ENCODE measurements around the gene SLC25A23. TPM values are rescaled to one million over a fixed set of nuclear protein-coding genes. Genes with fewer than 3 reads are reported as not detected.

SLC25A23 gene
- total and polyA plus RNA-seq, 4 donors = 9.3 to 34.6 (median 22.7) TPM

DNA sequence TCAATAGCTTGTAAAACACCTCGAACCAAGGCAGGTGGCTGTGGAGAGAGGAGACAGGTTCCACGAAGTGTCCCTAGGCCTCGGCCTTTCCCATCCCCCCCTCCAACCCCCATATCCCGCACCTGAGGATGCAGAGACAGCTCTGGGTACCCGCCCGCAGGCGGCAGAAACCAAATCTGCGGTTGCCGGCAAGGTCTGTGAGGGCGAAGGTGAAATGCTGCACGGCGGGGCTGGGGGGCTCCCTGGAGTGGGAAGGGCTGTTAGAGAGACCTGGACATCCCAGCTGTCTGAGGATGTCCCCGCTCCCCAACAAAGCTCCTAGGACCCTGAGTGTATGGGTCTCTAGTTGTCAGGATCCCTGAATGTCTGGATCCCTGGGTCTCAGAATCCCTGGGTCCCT lies 19.2 kb upstream of the SLC25A23 start:
- TF ChIP-seq FOXA2 (IDR thresholded peaks at IDR 0.05) (no peak), RXRA (IDR thresholded peaks at IDR 0.05) (no peak), RAD21 (IDR thresholded peaks at IDR 0.05) (no peak), HNF4A (conservative IDR thresholded peaks at IDR 0.05) (no peak), EGR1 (IDR thresholded peaks at IDR 0.05; ENCODE audit: low read depth in 2 of 2) (no peak), HNF4G (IDR thresholded peaks at IDR 0.05) (no peak), MAX (IDR thresholded peaks at IDR 0.05) (no peak)
- TF ChIP-seq, protein P1, sequence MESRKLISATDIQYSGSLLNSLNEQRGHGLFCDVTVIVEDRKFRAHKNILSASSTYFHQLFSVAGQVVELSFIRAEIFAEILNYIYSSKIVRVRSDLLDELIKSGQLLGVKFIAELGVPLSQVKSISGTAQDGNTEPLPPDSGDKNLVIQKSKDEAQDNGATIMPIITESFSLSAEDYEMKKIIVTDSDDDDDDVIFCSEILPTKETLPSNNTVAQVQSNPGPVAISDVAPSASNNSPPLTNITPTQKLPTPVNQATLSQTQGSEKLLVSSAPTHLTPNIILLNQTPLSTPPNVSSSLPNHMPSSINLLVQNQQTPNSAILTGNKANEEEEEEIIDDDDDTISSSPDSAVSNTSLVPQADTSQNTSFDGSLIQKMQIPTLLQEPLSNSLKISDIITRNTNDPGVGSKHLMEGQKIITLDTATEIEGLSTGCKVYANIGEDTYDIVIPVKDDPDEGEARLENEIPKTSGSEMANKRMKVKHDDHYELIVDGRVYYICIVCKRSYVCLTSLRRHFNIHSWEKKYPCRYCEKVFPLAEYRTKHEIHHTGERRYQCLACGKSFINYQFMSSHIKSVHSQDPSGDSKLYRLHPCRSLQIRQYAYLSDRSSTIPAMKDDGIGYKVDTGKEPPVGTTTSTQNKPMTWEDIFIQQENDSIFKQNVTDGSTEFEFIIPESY (IDR thresholded peaks at IDR 0.05) = no peak
- TF ChIP-seq, protein P2, sequence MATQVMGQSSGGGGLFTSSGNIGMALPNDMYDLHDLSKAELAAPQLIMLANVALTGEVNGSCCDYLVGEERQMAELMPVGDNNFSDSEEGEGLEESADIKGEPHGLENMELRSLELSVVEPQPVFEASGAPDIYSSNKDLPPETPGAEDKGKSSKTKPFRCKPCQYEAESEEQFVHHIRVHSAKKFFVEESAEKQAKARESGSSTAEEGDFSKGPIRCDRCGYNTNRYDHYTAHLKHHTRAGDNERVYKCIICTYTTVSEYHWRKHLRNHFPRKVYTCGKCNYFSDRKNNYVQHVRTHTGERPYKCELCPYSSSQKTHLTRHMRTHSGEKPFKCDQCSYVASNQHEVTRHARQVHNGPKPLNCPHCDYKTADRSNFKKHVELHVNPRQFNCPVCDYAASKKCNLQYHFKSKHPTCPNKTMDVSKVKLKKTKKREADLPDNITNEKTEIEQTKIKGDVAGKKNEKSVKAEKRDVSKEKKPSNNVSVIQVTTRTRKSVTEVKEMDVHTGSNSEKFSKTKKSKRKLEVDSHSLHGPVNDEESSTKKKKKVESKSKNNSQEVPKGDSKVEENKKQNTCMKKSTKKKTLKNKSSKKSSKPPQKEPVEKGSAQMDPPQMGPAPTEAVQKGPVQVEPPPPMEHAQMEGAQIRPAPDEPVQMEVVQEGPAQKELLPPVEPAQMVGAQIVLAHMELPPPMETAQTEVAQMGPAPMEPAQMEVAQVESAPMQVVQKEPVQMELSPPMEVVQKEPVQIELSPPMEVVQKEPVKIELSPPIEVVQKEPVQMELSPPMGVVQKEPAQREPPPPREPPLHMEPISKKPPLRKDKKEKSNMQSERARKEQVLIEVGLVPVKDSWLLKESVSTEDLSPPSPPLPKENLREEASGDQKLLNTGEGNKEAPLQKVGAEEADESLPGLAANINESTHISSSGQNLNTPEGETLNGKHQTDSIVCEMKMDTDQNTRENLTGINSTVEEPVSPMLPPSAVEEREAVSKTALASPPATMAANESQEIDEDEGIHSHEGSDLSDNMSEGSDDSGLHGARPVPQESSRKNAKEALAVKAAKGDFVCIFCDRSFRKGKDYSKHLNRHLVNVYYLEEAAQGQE (IDR thresholded peaks at IDR 0.05) = no peak
- TF ChIP-seq, protein P3, sequence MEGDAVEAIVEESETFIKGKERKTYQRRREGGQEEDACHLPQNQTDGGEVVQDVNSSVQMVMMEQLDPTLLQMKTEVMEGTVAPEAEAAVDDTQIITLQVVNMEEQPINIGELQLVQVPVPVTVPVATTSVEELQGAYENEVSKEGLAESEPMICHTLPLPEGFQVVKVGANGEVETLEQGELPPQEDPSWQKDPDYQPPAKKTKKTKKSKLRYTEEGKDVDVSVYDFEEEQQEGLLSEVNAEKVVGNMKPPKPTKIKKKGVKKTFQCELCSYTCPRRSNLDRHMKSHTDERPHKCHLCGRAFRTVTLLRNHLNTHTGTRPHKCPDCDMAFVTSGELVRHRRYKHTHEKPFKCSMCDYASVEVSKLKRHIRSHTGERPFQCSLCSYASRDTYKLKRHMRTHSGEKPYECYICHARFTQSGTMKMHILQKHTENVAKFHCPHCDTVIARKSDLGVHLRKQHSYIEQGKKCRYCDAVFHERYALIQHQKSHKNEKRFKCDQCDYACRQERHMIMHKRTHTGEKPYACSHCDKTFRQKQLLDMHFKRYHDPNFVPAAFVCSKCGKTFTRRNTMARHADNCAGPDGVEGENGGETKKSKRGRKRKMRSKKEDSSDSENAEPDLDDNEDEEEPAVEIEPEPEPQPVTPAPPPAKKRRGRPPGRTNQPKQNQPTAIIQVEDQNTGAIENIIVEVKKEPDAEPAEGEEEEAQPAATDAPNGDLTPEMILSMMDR (IDR thresholded peaks at IDR 0.05; ENCODE audit: low read depth, low read length, missing input control) = no peak
- Histone ChIP-seq H3K4me3 (ENCODE audit: low read depth in 1 of 3, low read length in 3 of 3) (no peak overlapping the region), H3K9me3 (ENCODE audit: control insufficient read depth in 4 of 4, low read length in 3 of 4) (no peaks in the 10 kb centered on the region), H3K36me3 (ENCODE audit: control insufficient read depth in 4 of 4, insufficient read depth in 3 of 4, low read depth in 1 of 4, low read length in 3 of 4) (no peaks in the 10 kb centered on the region), H3K4me1 (ENCODE audit: control insufficient read depth in 4 of 4, insufficient read depth in 4 of 4, low read length in 3 of 4) (peaks cover 0 to 19% (median 3%) of the 10 kb centered on the region in 4 donors), H3K27me3 (ENCODE audit: control insufficient read depth in 4 of 4, insufficient read depth in 4 of 4, low read length in 3 of 4) (no peaks in the 10 kb centered on the region), H3K27ac (ENCODE audit: low read depth in 1 of 2, low read length in 2 of 2) (no peak overlapping the region), H3K9ac (ENCODE audit: low read depth in 1 of 2, low read length in 2 of 2) (no peak overlapping the region)
- WGBS = 92% methylated on average over 13 of the region's 13 CpGs
- no peak for DNase-seq (ENCODE audit: low spot score)

DNA sequence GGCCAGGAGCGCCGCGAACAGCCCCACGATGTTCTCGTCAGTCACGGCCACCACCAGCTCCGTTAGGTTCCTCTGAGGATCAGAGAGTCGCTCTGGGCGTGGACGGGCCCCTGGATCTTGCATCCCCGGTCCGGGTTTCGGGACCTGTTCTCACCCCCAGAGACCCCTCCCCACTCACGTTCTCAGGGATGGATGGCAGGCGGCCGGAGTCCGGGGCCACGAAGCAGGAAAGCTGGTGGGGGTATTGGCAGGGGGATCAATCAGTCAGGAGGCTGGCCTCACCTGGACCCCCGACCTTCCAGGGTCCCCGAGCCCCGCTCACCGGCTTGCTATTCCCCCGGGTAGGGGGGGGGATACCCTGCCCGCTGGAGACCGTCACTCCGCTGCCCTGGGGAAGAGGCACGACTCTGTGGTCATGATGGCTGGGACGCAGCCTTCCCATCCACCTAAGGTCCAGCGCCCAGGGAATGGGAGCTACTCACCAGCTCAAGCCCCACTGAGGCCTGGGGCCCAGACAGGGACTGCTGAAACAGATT lies 17.4 kb upstream of the SLC25A23 start:
- Histone ChIP-seq H3K36me3 (ENCODE audit: control insufficient read depth in 4 of 4, insufficient read depth in 3 of 4, low read depth in 1 of 4, low read length in 3 of 4) (no peaks in the 10 kb centered on the region), H3K4me1 (ENCODE audit: control insufficient read depth in 4 of 4, insufficient read depth in 4 of 4, low read length in 3 of 4) (peaks cover 0 to 17% (median 3%) of the 10 kb centered on the region in 4 donors), H3K9me3 (ENCODE audit: control insufficient read depth in 4 of 4, low read length in 3 of 4) (no peaks in the 10 kb centered on the region), H3K27ac (ENCODE audit: low read depth in 1 of 2, low read length in 2 of 2) (no peak overlapping the region), H3K9ac (ENCODE audit: low read depth in 1 of 2, low read length in 2 of 2) (no peak overlapping the region), H3K27me3 (ENCODE audit: control insufficient read depth in 4 of 4, insufficient read depth in 4 of 4, low read length in 3 of 4) (no peaks in the 10 kb centered on the region), H3K4me3 (ENCODE audit: low read depth in 1 of 3, low read length in 3 of 3) (peak overlapping the region in 1 of 3 donors; percentile 30)
- no peak for DNase-seq (ENCODE audit: low spot score)
- 39% methylated on average over 29 of the region's 29 CpGs for WGBS
- no peak for TF ChIP-seq NR2F2 (IDR thresholded peaks at IDR 0.05)
- no peak for TF ChIP-seq GABPA (IDR thresholded peaks at IDR 0.05 in 1 of 2, conservative IDR thresholded peaks at IDR 0.05 in 1 of 2)
- TF ChIP-seq HNF4A (conservative IDR thresholded peaks at IDR 0.05) = no peak
- no peak for TF ChIP-seq JUND (IDR thresholded peaks at IDR 0.05)
- no peak for TF ChIP-seq TAF1 (conservative IDR thresholded peaks at IDR 0.05)
